ENCODE measurements around the gene GALNT10. TPM values are rescaled to one million over a fixed set of nuclear protein-coding genes. Genes with fewer than 3 reads are reported as not detected.
"Not testable (repeated sequence)": the region's sequence is repeated elsewhere in the genome, so short reads cannot be mapped to it uniquely, and the experiment has no call there.

The GALNT10 gene, protein sequence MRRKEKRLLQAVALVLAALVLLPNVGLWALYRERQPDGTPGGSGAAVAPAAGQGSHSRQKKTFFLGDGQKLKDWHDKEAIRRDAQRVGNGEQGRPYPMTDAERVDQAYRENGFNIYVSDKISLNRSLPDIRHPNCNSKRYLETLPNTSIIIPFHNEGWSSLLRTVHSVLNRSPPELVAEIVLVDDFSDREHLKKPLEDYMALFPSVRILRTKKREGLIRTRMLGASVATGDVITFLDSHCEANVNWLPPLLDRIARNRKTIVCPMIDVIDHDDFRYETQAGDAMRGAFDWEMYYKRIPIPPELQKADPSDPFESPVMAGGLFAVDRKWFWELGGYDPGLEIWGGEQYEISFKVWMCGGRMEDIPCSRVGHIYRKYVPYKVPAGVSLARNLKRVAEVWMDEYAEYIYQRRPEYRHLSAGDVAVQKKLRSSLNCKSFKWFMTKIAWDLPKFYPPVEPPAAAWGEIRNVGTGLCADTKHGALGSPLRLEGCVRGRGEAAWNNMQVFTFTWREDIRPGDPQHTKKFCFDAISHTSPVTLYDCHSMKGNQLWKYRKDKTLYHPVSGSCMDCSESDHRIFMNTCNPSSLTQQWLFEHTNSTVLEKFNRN
- 23.5 and 45.1 TPM in 2 replicates for total RNA-seq

DNA sequence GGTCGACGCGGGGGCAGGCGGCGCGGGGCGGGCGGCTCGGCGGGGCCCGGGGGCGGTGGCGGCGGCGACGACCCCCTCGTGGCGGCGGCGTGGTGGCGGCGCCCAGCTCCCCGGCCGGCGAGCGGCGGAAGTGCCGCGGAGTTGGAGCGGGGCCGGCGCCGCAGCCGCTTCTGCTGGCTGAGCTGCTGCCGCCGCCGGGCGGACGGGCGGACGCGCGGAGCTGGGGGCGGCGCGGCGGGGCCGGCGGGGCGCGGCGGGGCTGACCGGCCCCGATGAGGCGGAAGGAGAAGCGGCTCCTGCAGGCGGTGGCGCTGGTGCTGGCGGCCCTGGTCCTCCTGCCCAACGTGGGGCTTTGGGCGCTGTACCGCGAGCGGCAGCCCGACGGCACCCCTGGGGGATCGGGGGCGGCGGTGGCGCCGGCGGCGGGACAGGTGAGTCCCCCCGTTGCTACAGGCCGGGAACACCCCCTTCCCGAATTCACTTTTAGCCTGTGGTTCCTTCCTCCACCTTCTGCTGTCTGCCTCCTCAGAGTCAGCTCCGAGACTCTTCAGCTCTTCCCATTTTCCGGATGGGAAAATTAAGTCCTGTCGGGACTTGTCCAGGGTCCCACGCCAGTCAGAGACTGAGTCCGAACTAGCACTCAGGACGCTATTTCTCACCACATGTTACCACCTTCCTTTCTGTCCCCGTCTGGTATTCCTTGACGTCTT lies at the start of gene GALNT10:
Gene GALNT10 (plus strand): TSS at position 139 of the 710 bp plus-strand sequence. CDS start 134 bp downstream, at position 273.
- no peak for DNase-seq (ENCODE audit: low read depth)
- H3K4me3 ChIP-seq (ENCODE audit: low read depth, low read length) = peak within 1 kb of the TSS; percentile 94
- TF ChIP-seq, protein P1, sequence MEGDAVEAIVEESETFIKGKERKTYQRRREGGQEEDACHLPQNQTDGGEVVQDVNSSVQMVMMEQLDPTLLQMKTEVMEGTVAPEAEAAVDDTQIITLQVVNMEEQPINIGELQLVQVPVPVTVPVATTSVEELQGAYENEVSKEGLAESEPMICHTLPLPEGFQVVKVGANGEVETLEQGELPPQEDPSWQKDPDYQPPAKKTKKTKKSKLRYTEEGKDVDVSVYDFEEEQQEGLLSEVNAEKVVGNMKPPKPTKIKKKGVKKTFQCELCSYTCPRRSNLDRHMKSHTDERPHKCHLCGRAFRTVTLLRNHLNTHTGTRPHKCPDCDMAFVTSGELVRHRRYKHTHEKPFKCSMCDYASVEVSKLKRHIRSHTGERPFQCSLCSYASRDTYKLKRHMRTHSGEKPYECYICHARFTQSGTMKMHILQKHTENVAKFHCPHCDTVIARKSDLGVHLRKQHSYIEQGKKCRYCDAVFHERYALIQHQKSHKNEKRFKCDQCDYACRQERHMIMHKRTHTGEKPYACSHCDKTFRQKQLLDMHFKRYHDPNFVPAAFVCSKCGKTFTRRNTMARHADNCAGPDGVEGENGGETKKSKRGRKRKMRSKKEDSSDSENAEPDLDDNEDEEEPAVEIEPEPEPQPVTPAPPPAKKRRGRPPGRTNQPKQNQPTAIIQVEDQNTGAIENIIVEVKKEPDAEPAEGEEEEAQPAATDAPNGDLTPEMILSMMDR (conservative IDR thresholded peaks at IDR 0.05; ENCODE audit: low read depth, low read length) = no peak

DNA sequence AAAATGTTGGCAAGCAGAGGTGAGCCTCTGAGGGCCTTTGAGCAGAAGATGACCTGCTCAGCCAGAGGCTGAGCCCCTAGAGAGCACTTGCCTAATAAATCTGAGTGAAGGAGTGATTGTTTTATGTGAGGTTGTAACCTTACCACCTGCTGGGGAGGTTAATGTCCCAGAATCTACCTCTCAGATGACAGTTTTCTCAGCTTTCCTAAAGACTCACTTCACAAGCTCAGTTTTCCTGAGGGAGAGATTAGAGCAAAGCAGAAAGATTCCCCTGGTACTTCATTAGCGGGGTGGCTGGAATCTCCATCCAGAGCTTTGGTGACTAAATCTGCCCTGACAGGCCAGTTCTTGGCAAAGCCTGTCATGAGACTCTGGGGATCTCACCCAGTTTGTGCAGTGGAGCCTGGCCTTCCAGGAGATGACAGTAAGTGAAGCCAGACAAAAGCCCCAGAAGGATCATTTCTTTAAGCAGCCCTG lies 48.8 kb upstream of the GALNT10 start:
- DNase-seq (ENCODE audit: low read depth) = no peak
- H3K4me3 ChIP-seq (ENCODE audit: low read depth, low read length) = no peak overlapping the region
- TF ChIP-seq, protein P1 (conservative IDR thresholded peaks at IDR 0.05; ENCODE audit: low read depth, low read length) = no peak

DNA sequence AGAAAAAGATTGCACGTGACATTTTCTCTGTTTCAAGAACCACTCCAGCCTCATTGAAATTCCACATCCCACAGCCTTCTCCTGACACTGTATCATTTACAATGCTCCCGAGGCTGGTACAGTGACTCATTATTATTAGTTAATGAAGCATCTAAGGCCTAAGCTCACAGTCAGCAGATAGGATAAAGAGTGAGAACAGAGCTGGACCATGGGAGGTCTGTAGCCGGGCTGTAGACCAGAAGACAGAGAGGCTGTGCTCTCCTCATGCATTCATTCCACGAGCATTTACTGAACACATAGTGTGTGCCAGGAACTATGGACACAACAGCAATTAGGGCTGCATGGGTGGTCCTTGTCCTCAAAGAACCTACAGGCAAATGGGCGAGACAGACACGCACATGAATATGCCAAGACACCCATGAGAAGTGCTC lies 47.3 kb upstream of the GALNT10 start:
- no peak for DNase-seq (ENCODE audit: low read depth)
- TF ChIP-seq, protein P1 (conservative IDR thresholded peaks at IDR 0.05; ENCODE audit: low read depth, low read length) = no peak
- H3K4me3 ChIP-seq (ENCODE audit: low read depth, low read length) = no peak overlapping the region

DNA sequence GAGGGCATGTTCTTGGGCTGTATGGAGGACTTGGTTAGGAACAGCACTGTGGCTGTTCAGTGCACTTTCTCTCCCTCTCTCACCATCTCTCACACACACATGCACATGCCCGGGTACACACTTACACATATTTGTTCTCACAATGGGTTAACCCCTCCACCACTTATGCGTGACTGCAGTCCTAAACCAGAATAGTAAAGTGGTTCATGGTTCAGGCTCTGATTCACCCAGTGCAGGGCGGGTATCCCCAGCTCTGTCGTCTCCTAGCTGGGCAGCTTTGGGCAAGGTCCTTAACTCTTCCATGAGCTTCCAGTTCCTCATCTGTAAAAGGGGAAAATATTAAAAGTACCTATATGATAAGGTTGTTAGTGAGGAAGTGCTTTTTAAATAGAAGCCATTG lies 45.3 kb upstream of the GALNT10 start:
- TF ChIP-seq, protein P1 (conservative IDR thresholded peaks at IDR 0.05; ENCODE audit: low read depth, low read length) = no peak
- no peak overlapping the region for H3K4me3 ChIP-seq (ENCODE audit: low read depth, low read length)
- DNase-seq (ENCODE audit: low read depth) = no peak

DNA sequence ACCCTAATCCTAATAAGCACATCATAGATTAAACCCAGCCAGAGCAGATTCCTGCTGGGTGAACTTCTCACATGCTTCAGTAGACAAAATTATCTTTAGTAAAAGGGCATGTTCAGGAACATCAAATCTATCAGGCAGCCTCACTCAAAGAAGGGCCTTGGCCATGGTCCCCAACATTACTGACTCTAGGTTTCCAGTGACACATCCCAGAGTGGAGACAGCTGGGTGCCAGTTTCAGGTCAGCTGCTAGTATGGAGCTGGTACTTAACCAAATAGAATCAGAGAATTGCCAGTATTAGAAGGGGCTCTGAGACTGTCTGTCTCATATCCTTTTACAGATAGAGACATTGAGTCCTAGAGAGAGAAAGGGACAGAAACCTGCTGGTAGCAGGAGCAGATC lies 44.1 kb upstream of the GALNT10 start:
- H3K4me3 ChIP-seq (ENCODE audit: low read depth, low read length) = no peak overlapping the region
- no peak for DNase-seq (ENCODE audit: low read depth)
- TF ChIP-seq, protein P1 (conservative IDR thresholded peaks at IDR 0.05; ENCODE audit: low read depth, low read length) = no peak

DNA sequence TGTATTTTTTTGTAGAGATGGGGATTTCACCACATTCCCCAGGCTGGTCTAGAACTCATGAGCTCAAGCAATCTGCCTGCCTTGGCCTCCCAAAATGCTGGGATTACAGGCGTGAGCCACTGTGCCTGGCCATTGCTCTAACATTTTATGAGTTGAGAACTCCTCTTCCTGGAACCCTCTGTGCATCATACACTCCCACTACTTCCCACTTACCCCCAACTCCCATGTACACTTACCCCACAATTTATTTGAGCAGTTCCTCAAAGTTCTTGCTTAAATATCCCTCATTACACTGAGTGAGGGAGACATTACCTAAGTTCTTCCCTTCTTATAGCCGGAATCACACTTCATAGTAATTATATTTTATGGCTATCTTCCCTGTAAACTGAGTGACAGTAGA lies 42.9 kb upstream of the GALNT10 start:
- no peak overlapping the region for H3K4me3 ChIP-seq (ENCODE audit: low read depth, low read length)
- no peak for DNase-seq (ENCODE audit: low read depth)
- TF ChIP-seq, protein P1 (conservative IDR thresholded peaks at IDR 0.05; ENCODE audit: low read depth, low read length) = no peak

DNA sequence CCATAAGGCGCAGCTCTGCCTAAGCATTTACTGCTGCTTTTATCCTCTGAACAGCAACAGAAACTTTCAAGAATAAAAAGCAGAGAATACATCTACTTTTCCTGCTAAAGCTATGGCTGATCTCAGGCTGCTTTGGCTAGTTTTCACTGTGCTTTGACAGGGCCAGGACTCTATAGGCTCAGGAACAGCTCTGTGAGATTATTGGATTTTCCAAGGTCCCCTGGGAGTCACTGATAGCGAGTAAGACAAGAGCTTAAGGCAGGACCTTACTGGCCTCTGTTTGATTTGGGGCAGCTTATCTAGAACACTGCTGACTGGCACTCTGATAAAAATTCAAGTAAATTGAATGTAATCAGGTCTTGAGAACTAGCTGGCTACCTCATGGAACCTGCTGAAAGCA lies 40.1 kb upstream of the GALNT10 start:
- H3K4me3 ChIP-seq (ENCODE audit: low read depth, low read length); DNase-seq (ENCODE audit: low read depth): not testable (repeated sequence)
